NCI-H2196 treated with DMSO at 0.1 percent for 48 hours (cell line): Measurements from ENCODE around the gene ZNF460.

Experiments
- DNase-seq: peaks from one replicate; lab custom pipeline; 2025; ENCODE audit not compliant: unreplicated experiment; lab: John Stamatoyannopoulos, UW

The ZNF460 gene

GRCh38 chr19:57338877-57339276, 58.6 kb downstream of the ZNF460 start:
- DNase-seq = no peak

- DNase-seq = no peak
Observed at GRCh38 chr19:57342582-57342981, 62.3 kb downstream of the ZNF460 start.
